NCI-H128 (cell line): Measurements from ENCODE around the gene C2CD3.
"Not testable (repeated sequence)": the region's sequence is repeated elsewhere in the genome, so short reads cannot be mapped to it uniquely, and the experiment has no call there.

Source experiments
- DNase-seq: peaks from one replicate; lab custom pipeline; 2025; ENCODE audit not compliant: unreplicated experiment; lab: John Stamatoyannopoulos, UW

C2CD3 gene

DNA sequence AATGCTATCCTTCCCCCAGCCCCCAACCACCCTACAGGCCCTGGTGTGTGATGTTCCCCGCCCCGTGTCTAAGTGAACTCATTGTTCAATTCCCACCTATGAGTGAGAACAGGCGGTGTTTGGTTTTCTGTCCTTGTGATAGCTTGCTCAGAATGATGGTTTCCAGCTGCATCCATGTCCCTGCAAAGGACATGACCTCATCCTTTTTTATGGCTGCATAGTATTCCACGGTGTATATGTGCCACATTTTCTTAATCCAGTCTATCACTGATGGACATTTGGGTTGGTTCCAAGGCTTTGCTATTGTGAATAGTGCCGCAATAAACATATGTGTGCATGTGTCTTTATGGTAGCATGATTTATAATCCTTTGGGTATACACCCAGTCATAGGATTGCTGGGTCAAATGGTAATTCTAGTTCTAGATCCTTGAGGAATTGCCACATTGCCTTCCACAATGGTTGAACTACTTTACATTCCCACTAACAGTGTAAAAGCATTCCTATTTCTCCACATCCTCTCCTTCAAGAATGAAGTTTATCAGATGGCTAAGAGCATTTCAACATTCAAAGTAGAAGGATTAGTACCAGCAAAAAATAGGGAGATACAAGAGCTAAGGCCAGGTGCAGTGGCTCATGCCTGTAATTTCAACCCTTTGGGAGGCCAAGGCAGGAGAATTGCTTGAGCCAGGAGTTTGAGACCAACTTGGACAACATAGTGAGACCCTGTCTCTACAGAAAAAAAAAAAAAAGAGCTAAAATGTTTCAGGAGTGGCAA is 50.4 kb downstream of the C2CD3 start:
- DNase-seq, result not testable (repeated sequence)

DNA sequence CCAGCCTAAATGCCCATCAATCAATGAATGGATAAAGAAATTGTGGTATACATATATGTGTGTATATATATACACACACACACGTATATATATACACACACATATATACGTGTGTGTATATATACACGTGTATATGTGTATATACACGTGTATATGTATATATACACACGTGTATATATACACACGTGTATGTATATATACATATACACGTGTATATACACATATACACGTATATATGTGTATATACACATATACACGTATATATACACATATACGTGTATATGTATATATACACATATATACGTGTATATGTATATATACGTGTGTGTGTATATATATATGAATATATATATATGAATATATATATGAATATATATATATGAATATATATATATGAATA is 54.1 kb downstream of the C2CD3 start:
- no peak for DNase-seq

DNA sequence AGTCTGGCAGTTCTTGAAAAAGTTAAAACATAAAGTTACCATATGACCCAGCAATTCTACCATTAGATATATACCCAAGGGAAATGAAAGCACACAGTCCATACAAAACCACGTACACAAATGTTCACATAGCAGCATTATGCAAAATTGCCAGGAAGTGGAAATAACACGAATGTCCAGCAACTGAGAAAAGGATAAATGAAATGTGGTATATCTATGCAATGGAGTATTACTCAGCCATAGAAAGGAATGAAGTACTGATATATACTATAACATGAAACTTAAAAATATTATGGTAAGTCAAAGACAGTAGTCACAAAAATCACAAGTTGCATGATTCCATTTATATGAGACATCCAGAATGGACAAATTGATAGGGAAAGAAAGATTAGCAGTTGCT is 57.9 kb downstream of the C2CD3 start:
- DNase-seq, result no peak

DNA sequence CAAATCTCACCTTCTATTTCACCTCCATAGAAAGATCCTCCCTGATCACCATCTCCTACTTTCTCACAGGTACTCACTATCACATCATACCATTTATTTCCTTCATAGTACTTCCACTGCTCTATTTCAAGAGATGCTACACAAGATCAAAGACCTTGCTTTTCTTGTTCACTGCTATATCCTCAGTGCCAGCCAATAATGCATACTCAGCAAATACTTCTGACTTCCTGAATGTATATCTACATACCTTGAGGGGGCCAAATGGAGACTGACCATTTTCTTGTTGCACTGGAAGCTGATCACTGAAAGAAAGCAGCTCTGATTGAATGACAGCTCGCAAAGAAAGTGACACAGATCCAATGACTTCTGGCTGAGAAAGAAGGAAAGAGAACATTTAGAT is 64.7 kb downstream of the C2CD3 start:
- DNase-seq, result no peak

- no peak for DNase-seq
These were observed 68.5 kb downstream of the C2CD3 start for GRCh38 chr11:74102321-74102720.

DNA sequence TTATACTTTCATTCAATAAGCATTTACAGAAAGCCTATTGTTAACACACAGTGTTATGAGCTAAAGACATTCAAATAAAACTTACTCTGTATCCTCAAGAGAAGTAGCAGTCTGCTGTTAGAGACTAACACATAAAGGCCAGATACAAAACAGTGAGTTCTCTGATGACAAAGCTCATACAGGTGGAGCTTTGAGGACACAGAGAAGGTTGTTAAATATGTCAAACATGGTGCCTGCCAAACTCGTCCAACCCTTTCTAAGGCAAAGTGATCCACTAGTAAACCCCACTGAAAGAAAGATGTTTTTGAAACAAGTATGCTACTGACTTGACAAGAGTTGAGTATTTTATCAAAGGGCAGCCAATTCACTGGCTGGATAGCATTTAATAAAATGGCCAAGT is 70.1 kb downstream of the C2CD3 start:
- no peak for DNase-seq

- no peak for DNase-seq
These were observed 70.6 kb downstream of the C2CD3 start for GRCh38 chr11:74100231-74100630.

DNA sequence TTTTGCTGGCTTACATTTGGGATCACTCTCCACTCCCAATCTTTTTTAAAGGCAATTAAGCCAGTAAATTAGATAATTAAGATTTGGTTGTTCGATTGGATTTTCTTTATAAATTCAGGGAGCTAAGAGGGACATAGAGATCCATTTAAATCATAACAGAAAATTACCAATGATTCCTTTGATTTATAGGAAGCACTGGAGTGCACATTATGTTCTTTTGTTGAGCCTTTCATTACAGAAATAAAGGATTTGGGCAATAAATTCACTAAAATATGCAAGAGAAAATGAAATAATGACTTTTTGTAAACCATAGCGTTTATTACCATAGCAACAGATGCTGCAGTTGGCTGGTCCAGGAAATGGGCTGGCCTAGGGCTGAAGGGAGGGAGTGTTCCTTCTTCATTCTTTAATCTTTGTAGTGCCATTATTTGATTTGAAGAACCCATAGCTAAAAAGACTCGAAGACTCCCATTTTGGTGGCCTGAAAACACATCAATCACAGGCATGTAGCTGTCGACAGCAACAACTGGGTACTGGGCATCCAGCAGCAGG is 73.0 kb downstream of the C2CD3 start:
- no peak for DNase-seq

DNA sequence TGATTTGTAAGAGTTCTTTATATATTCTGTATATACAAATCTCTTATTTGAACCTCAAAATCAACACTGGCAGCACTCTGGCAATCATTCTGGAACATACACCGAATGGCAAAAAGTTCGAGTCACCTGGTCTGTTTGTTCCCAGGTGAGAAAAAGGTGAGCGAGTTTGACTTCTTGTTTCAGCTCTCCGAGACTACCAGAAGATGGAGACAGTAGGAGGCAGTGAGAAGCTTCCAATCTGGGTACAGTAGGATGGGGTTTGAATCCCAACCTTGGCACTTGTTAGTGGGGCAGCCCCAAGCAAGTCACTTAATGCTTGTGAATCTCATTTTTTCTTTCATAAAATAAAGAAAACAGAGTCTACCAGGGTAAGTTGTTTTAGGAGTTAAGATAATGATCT is 76.4 kb downstream of the C2CD3 start:
- DNase-seq, result no peak

- no peak for DNase-seq
These were observed 78.4 kb downstream of the C2CD3 start for GRCh38 chr11:74092425-74092824.

- no peak for DNase-seq
These were observed 79.3 kb downstream of the C2CD3 start for GRCh38 chr11:74091549-74091948.

DNA sequence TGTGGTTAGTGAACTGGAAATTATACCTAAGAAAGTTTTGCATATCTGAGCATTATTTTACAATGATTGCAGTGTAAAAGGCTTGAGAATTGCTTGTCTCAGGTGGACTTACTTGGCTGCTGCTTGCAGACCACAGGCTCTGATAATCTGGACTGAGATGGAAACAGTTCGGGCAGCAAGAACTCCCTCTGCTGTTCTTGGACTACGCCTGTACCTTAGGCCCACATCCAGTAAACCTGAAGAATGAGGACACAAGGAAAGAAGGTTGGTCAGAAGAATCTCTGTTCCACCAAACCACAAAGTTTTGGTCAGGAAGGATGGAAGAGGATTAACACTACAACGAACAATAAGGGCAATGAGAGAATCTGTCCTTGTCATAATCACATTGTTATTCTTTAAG is 80.1 kb downstream of the C2CD3 start:
- DNase-seq, result no peak

DNA sequence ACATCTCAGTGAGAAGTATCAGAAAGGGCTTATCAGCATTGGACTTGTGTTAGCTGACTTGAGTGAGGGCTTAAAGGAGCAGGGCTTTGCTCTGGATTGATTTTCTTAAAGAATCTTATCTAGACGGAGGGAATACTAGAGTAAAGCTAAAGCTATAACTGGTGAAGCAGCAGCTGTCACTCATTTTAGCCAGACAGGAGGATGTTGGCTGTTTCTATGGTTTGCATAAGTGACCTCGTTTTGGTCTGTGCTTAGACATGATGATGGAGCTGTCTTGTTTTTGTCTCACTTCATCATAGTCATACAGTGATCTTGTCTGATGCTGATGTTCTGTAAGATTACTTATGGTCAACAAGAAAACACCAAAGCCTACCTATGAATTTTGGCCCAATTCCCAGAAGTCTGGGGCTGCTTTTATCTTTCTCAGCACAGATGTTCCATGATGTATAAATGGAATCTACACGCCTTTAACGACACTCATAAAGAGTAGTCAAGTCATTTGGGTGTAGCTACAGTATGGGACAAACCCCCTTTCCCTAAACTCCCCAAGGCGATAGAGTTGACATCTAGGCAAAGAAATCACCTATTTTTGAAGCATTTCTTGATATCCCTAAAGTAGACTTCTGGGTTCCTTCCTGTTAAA is 84.4 kb downstream of the C2CD3 start:
- no peak for DNase-seq

DNA sequence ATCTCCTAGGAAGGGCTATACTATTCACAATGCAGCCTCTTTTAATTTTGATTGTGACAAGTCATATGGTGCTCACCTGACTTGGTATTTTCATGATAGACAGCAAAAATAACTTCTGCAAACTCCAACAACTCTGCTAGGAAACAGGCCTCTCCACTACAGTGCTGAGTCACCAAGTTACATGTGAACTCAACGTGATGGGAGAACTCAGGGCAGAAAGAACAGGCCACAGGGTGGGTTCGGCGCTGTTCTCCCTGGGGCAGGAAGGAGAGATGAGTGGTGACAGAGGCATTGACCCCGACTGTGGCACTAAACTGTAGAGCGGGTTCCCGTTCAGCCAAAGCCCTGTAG is 85.3 kb downstream of the C2CD3 start:
- no peak for DNase-seq

DNA sequence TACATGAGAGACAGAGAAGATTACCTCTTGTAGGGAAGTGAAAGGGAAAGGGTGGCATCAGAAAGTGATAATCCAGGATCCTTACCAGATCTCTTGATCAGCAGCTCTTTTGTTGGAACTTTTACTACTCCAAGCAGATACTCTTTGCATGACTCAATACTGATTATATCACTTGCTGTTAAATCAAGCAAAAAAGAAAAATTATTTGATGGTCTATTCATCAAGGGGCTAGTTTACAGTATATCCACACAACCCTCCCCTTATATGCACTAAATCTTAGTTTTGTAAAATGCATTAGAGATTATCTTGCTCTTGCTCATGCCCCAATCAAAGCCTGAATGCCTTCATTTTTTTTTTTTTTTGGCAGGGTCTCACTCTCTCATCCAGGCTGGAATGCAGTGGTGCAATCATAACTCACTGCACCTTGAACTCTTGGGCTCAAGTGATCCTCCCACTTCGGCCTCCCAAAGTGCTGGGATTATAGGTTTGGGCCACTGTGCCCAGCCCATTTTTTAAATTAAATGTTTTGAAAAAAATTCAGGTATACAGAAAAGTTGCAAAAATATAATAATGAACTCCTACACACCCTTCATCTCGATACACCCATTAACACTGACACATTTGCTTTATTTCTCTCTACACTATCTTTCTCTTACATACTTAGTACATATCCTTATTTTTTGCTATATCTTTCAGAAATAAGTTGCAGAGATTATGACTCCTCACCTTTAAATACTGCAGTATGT is 85.8 kb downstream of the C2CD3 start:
- no peak for DNase-seq

DNA sequence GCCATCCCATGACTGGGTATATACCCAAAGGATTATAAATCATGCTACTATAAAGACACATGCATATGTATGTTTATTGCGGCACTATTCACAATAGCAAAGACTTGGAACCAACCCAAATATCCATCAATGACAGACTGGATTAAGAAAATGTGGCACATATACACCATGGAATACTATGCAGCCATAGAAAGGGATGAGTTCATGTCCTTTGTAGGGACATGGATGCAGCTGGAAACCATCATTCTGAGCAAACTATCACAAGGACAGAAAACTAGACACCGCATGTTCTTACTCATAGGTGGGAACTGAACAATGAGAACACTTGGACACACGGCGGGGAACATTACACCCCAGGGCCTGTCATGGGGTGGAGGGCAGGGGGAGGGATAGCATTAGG is 86.9 kb downstream of the C2CD3 start:
- not testable (repeated sequence) for DNase-seq

GRCh38 chr11:74081428-74081827 is 89.4 kb downstream of the C2CD3 start:
- no peak for DNase-seq

DNA sequence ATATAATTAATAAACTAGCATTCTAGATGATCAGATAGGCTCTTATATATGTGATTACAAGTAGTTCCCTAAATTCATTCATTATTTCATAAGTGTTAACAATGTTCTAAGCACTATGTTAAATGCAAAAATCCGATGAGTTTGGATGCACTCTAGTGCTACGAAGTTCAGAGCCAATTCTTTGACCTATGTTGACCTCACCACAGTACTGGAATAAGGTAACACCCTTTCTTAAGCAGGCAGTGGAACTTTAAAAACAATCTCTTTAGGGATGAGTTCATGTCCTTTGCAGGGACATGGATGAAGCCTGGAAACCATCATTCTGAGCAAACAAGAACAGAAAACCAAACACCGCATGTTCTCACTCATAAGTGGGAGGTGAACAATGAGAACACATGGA is 93.6 kb downstream of the C2CD3 start:
- no peak for DNase-seq

DNA sequence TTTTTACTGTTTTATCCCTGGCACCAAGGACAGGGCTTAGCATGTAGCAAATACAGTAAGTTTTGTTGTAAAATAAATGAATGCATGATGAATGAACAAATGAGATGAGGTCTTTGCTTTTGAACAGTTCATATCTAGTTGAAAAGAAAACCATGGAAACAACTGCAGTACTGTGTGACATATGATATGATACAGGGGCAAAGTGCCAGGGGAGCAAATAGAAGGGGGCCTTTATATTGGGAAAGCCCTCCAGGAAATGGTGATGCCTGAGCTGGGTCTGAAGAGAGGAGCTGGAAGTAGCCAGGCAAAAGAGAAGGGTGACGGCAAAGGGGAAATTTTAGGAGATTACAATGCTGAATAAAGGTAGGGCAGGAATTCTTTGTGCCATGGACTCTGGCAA is 98.1 kb downstream of the C2CD3 start:
- no peak for DNase-seq

DNA sequence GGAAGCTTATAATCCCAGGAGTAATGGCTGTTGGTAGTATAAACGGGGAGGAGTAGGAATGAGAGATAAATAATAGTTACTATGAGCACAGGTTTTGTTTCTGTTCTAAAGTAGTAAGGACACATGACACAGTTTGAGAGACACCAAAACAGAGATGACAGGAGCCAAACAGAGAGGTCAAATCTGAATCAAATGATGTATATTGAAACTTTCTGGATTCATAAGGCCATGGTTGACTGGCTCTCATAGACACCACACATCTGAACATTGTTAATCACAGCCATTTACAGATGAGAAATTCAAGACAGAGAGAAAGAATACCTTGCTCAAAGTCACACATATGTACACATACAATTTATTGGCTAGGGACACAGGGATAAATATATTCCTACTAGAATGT is 98.5 kb downstream of the C2CD3 start:
- DNase-seq, result no peak

GRCh38 chr11:74070723-74071492 is 99.9 kb downstream of the C2CD3 start:
- no peak for DNase-seq
